K562 (cell line): ENCODE measurements around the gene FAM222A. TPM values are rescaled to one million over a fixed set of nuclear protein-coding genes. Genes with fewer than 3 reads are reported as not detected.

Experiments used
- BCOR ChIP-seq: fragments of 450-650 bp; IDR thresholded peaks from 2 replicates; pipeline ENCODE4 v1.6.1; 2016
- BRF2 ChIP-seq: IDR thresholded peaks from 3 replicates; pipeline ENCODE4 v1.6.1; 2011; ENCODE audit warnings: borderline replicate concordance, mild to moderate bottlenecking; ENCODE audit not compliant: insufficient read length, insufficient read depth
- CCNT2 ChIP-seq: IDR thresholded peaks from 2 replicates; pipeline ENCODE4 v1.6.1; 2011; ENCODE audit warnings: borderline replicate concordance, low read depth, mild to moderate bottlenecking, moderate library complexity, mixed read lengths, low read length; ENCODE audit not compliant: insufficient read length; ENCODE audit errors: extremely low read depth
- CHD2 ChIP-seq: IDR thresholded peaks from 2 replicates; pipeline ENCODE4 v1.6.1; 2011; ENCODE audit warnings: low read depth, low read length
- CREB1 ChIP-seq, 2 experiments: sonication (generic) in 1 of 2; formaldehyde crosslinking in 1 of 2; IDR thresholded peaks; 2 replicates each; pipeline versions ENCODE4 v1.6.1 to v1.8.0; 2012 to 2022; ENCODE audit warnings: inconsistent platforms in 1 of 2, mild to moderate bottlenecking in 1 of 2, missing genetic modification reagents in 1 of 2, moderate library complexity in 1 of 2
- DDX20 ChIP-seq: fragments of 450-650 bp; IDR thresholded peaks from 2 replicates; pipeline ENCODE4 v1.6.1; 2016; ENCODE audit warnings: missing genetic modification characterization, low read depth, mild to moderate bottlenecking, missing compliant biosample characterization, moderate library complexity
- DEAF1 ChIP-seq: fragments of 450-650 bp; formaldehyde crosslinking; IDR thresholded peaks from 2 replicates; pipeline ENCODE4 v1.4.0; 2020; ENCODE audit warnings: mild to moderate bottlenecking, moderate library complexity
- E2F1 ChIP-seq: sonication (generic); formaldehyde crosslinking; IDR thresholded peaks from 2 replicates; pipeline ENCODE4 v1.8.1; 2023; ENCODE audit warnings: mild to moderate bottlenecking, missing genetic modification reagents, moderate library complexity
- EP300 ChIP-seq: IDR thresholded peaks from 2 replicates; pipeline ENCODE4 v1.6.1; 2012; ENCODE audit warnings: low read length, improper control_type of control experiment
- EP400 ChIP-seq: fragments of 450-650 bp; IDR thresholded peaks from 2 replicates; pipeline ENCODE4 v1.6.1; 2017; ENCODE audit warnings: antibody characterized with exemption, mild to moderate bottlenecking, moderate library complexity
- EWSR1 ChIP-seq: fragments of 450-650 bp; IDR thresholded peaks from 2 replicates; pipeline ENCODE4 v1.6.1; 2018; ENCODE audit warnings: borderline replicate concordance, mild to moderate bottlenecking, low read depth, moderate library complexity; ENCODE audit not compliant: partially characterized antibody
- ILK ChIP-seq: fragments of 450-650 bp; IDR thresholded peaks from 2 replicates; pipeline ENCODE4 v1.6.1; 2016; ENCODE audit warnings: missing genetic modification characterization, low read depth, mild to moderate bottlenecking, missing compliant biosample characterization, moderate library complexity, borderline replicate concordance
- KLF6 ChIP-seq: fragments of 250-450 bp; sonication (Bioruptor Pico); IDR thresholded peaks from 2 replicates; pipeline ENCODE4 v1.4.0; 2020; ENCODE audit warnings: mild to moderate bottlenecking, moderate library complexity, borderline replicate concordance
- LCOR ChIP-seq: sonication (generic); formaldehyde crosslinking; IDR thresholded peaks from 2 replicates; pipeline ENCODE4 v1.8.0; 2022; ENCODE audit warnings: mild to moderate bottlenecking, missing genetic modification reagents
- MAFG ChIP-seq: fragments of 450-650 bp; conservative IDR thresholded peaks from 2 replicates; pipeline ENCODE4 v1.6.1; 2016; ENCODE audit warnings: missing genetic modification characterization, missing compliant biosample characterization
- MTA2 ChIP-seq: fragments of 450-650 bp; IDR thresholded peaks from 2 replicates; pipeline ENCODE4 v1.6.1; 2016; ENCODE audit warnings: low read depth
- NFIC ChIP-seq: fragments of 450-650 bp; IDR thresholded peaks from 2 replicates; pipeline ENCODE4 v1.6.1; 2017; ENCODE audit warnings: mild to moderate bottlenecking, inconsistent platforms
- RBM25 ChIP-seq: fragments of 200-400 bp; formaldehyde crosslinking; IDR thresholded peaks from 2 replicates; pipeline ENCODE4 v1.6.1; 2018; ENCODE audit warnings: low read length, low read depth, moderate library complexity; ENCODE audit not compliant: severe bottlenecking
- SRSF9 ChIP-seq: fragments of 200-400 bp; formaldehyde crosslinking; IDR thresholded peaks from 2 replicates; pipeline ENCODE4 v1.6.1; 2017; ENCODE audit warnings: low read depth, low read length, borderline replicate concordance
- TCF7L2 ChIP-seq: fragments of 150-350 bp; IDR thresholded peaks from 2 replicates; pipeline ENCODE4 v1.6.1; 2016; ENCODE audit warnings: low read depth, mild to moderate bottlenecking, low read length, moderate library complexity
- ZNF507 ChIP-seq: conservative IDR thresholded peaks from 2 replicates; pipeline ENCODE4 v1.6.1; 2017; ENCODE audit warnings: missing genetic modification characterization, missing compliant biosample characterization
- ZNF561 ChIP-seq: fragments of 450-650 bp; formaldehyde crosslinking; conservative IDR thresholded peaks from 2 replicates; pipeline ENCODE4 v1.4.0; 2020; ENCODE audit warnings: mild to moderate bottlenecking, moderate library complexity
- ZNF57 ChIP-seq: fragments of 450-650 bp; formaldehyde crosslinking; IDR thresholded peaks from 2 replicates; pipeline ENCODE4 v1.4.0; 2020; ENCODE audit warnings: mild to moderate bottlenecking, moderate library complexity
- ZNF766 ChIP-seq: fragments of 200-800 bp; sonication (Bioruptor generic); conservative IDR thresholded peaks from 2 replicates; pipeline ENCODE4 v1.6.1; 2016; ENCODE audit warnings: missing genetic modification characterization, missing compliant biosample characterization
- ZNF77 ChIP-seq: fragments of 250-450 bp; sonication (Bioruptor Pico); IDR thresholded peaks from 2 replicates; pipeline ENCODE4 v1.5.0; 2020
- ZSCAN29 ChIP-seq: fragments of 450-650 bp; IDR thresholded peaks from 2 replicates; pipeline ENCODE4 v1.6.1; 2017
- polyA plus RNA-seq, 8 experiments: library from polyadenylated mRNA; depleted of rRNA in 4 of 8; stranded (reverse) in 5 of 8; unstranded in 3 of 8; fragments of >200 nt; fragmentation: Nextera tagmentation in 2 of 8; fragmentation: Illumina TruSeq in 1 of 8; extraction: Ambion mirVana in 2 of 8; extraction: Trizol in 1 of 8; gene quantifications; 2 replicates each; pipeline versions ENCODE4 v1.2.1 to v1.2.3, GENCODE V29; 2011 to 2014; ENCODE audit warnings: inconsistent platforms in 1 of 8, missing spikeins in 1 of 8
- total RNA-seq, 7 experiments: library from RNA; depleted of rRNA in 6 of 7; stranded (reverse); fragments of >200 nt in 6 of 7; fragmentation: Illumina TruSeq in 2 of 7; extraction: Trizol in 2 of 7; gene quantifications; 2 replicates each; pipeline versions ENCODE4 v1.2.1 to v1.2.3, GENCODE V29; 2011 to 2021; ENCODE audit warnings: low replicate concordance in 1 of 7

The FAM222A gene
- total and polyA plus RNA-seq, 9 of the 15 experiments (the other 6 are each of a cell fraction or from before 2014, with no cell fraction given), result 0.03 to 0.36 (median 0.12) TPM; not detected in 1

GRCh38 chr12:109713187-109714070 lies at the start of gene FAM222A (continued):
- TF ChIP-seq BCOR, result peak; percentile 80; the same call in 1 of the 2 replicates
- no peak for TF ChIP-seq MTA2
- TF ChIP-seq E2F1 (CRISPR knock-in tag), result 0 out of 2 replicates have a peak, but pooled peaks have one; percentile 51
- no peak for TF ChIP-seq ZNF77 (CRISPR knock-in tag)
- TF ChIP-seq KLF6 (CRISPR knock-in tag), result no peak
- no peak for TF ChIP-seq EP300
- TF ChIP-seq EWSR1, result no peak
- peak; percentile 55; the same call in 1 of the 2 replicates for TF ChIP-seq CREB1 (IDR thresholded peaks at IDR 0.05)
- TF ChIP-seq CREB1 (CRISPR knock-in tag; IDR thresholded peaks at IDR 0.05), result peak; percentile 63
- TF ChIP-seq EP400, result no peak
- TF ChIP-seq TCF7L2, result no peak
- no peak for TF ChIP-seq ZSCAN29
- TF ChIP-seq BRF2, result no peak
- no peak for TF ChIP-seq ZNF561
- 0 out of 2 replicates have a peak, but pooled peaks have one; percentile 10 for TF ChIP-seq MAFG (tag)
- peak; percentile 90 for TF ChIP-seq ZNF766 (CRISPR knock-in tag)
- TF ChIP-seq DDX20 (tag), result no peak
- peak; percentile 73 for TF ChIP-seq RBM25
- no peak for TF ChIP-seq DEAF1
- TF ChIP-seq CCNT2, result peak; percentile 78
- TF ChIP-seq ZNF57 (CRISPR knock-in tag), result no peak
- TF ChIP-seq NFIC, result no peak
- TF ChIP-seq ILK, result no peak
- no peak for TF ChIP-seq ZNF507 (tag)
- peak; percentile 73; the same call in 1 of the 2 replicates for TF ChIP-seq LCOR
- TF ChIP-seq SRSF9, result no peak
- TF ChIP-seq CHD2, result peak; percentile 71
